Uterus (tissue), 2 donors: ENCODE data around the gene MECP2.

Source experiments
- CTCF ChIP-seq, 4 experiments: fragments of 200-600 bp in 2 of 4; fragments of 450-650 bp in 2 of 4; sonication (generic) in 2 of 4; IDR thresholded peaks; one replicate each; pipeline ENCODE4 v1.5.1; 2016 to 2019; ENCODE audit warnings: antibody characterized with exemption in 4 of 4, mild to moderate bottlenecking in 2 of 4, moderate library complexity in 1 of 4
- POLR2A ChIP-seq, 2 donors: fragments of 450-650 bp; IDR thresholded peaks; one replicate each; pipeline ENCODE4 v1.6.1; 2016; ENCODE audit warnings: antibody characterized with exemption in 2 of 2, mild to moderate bottlenecking in 1 of 2, moderate library complexity in 1 of 2

GRCh38 chrX:154125391-154126040 lies 28.0 kb upstream of the MECP2 start:
- no peak for TF ChIP-seq CTCF (IDR thresholded peaks at IDR 0.05)
- TF ChIP-seq POLR2A (IDR thresholded peaks at IDR 0.05) = no peak
